MCF 10A (cell line): ENCODE data around the gene ECI1. TPM values are rescaled to one million over a fixed set of nuclear protein-coding genes. Genes with fewer than 3 reads are reported as not detected.

ENCODE experiments used
- BruUV-seq: library from RNA; stranded (reverse); fragments of 400-500 nt; replicated peaks from 2 replicates; lab custom pipeline; 2021; lab: Mats Ljungman, UMichigan
- CTCF ChIA-PET: fragments of 300-600 bp; sonication (Branson Sonifier 250); formaldehyde crosslinking; extraction: SDS; loops from one replicate; lab custom pipeline; 2021; ENCODE audit warnings: antibody characterized with exemption, inconsistent platforms; lab: Yijun Ruan, JAX
- POLR2A ChIA-PET: fragments of 300-600, 350-650 bp; sonication (Branson Sonifier 250); formaldehyde crosslinking; extraction: SDS; loops from one replicate; lab custom pipeline; 2020; ENCODE audit warnings: antibody characterized with exemption, inconsistent platforms; lab: Yijun Ruan, JAX
- DNase-seq: peaks from one replicate; pipeline ENCODE4 v3.0.0-alpha.2; 2018; ENCODE audit not compliant: unreplicated experiment
- H3K27ac Mint-ChIP-seq: one replicate; pipeline ENCODE4 v1.8.0; 2022; ENCODE audit warnings: mild to moderate bottlenecking, low read depth, mixed read lengths; ENCODE audit not compliant: unreplicated experiment
- H3K27me3 Mint-ChIP-seq: one replicate; pipeline ENCODE4 v1.8.0; 2022; ENCODE audit warnings: mixed read lengths; ENCODE audit not compliant: insufficient read depth, unreplicated experiment
- H3K36me3 Mint-ChIP-seq: one replicate; pipeline ENCODE4 v1.8.0; 2022; ENCODE audit warnings: mild to moderate bottlenecking, moderate library complexity, mixed read lengths; ENCODE audit not compliant: insufficient read depth, unreplicated experiment
- H3K4me1 Mint-ChIP-seq: one replicate; pipeline ENCODE4 v1.8.0; 2022; ENCODE audit warnings: mixed read lengths; ENCODE audit not compliant: insufficient read depth, unreplicated experiment
- H3K4me3 Mint-ChIP-seq: one replicate; pipeline ENCODE4 v1.8.0; 2022; ENCODE audit warnings: mild to moderate bottlenecking, moderate library complexity, mixed read lengths; ENCODE audit not compliant: unreplicated experiment
- H3K9me3 Mint-ChIP-seq: one replicate; pipeline ENCODE4 v1.8.0; 2022; ENCODE audit warnings: mixed read lengths; ENCODE audit not compliant: unreplicated experiment
- intact Hi-C: fragments of 100-400 bp; cut with micrococcal nuclease; formaldehyde crosslinking; loops from 2 replicates; pipeline ENCODE4 v1.14.1; 2022
- total RNA-seq: library from RNA; stranded (reverse); gene quantifications from 2 replicates; pipeline ENCODE4 v1.2.3, GENCODE V29; 2022
- TF ChIP-seq, protein P1 (sequence below): fragments of 200-600 bp; IDR thresholded peaks from one replicate; pipeline ENCODE4 v1.8.0; 2022; ENCODE audit warnings: antibody characterized with exemption, mild to moderate bottlenecking; ENCODE audit not compliant: unreplicated experiment

Gene ECI1
- total RNA-seq, 1 experiment from 2014 or later = 115 TPM

DNA sequence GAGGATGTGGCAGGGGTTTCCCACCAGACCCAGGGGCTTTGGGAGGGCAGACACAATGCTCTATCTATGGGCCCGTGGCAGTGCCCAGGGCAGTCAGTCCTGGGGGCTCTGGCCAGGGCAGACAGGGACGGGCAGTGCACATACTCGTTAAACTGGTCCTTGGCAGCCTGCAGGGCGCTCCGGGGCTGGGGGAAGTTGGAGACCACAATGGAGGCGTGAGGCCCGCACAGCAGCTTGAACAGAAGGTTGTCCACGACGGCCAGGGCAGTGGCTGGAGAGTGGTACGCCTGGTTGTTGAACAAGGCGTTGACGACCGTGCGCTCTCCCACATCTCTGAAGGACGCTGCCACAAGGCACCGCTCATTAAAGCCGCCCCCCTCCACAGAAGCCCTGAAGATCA lies 35.2 kb upstream of the ECI1 start:
- TF ChIP-seq, protein P1, sequence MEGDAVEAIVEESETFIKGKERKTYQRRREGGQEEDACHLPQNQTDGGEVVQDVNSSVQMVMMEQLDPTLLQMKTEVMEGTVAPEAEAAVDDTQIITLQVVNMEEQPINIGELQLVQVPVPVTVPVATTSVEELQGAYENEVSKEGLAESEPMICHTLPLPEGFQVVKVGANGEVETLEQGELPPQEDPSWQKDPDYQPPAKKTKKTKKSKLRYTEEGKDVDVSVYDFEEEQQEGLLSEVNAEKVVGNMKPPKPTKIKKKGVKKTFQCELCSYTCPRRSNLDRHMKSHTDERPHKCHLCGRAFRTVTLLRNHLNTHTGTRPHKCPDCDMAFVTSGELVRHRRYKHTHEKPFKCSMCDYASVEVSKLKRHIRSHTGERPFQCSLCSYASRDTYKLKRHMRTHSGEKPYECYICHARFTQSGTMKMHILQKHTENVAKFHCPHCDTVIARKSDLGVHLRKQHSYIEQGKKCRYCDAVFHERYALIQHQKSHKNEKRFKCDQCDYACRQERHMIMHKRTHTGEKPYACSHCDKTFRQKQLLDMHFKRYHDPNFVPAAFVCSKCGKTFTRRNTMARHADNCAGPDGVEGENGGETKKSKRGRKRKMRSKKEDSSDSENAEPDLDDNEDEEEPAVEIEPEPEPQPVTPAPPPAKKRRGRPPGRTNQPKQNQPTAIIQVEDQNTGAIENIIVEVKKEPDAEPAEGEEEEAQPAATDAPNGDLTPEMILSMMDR = no peak
- H3K4me1 Mint-ChIP-seq = no peaks in the 10 kb centered on the region

GRCh38 chr16:2285731-2286191 lies 34.4 kb upstream of the ECI1 start:
- no peak overlapping the region for H3K4me3 Mint-ChIP-seq
- no peaks in the 10 kb centered on the region for H3K4me1 Mint-ChIP-seq
- no peak for DNase-seq
- POLR2A ChIA-PET = no interaction called here
- CTCF ChIA-PET = no interaction called here
- H3K9me3 Mint-ChIP-seq = no peaks in the 10 kb centered on the region
- BruUV-seq = no TSS peak
- H3K27me3 Mint-ChIP-seq = peaks cover 10% of the 10 kb centered on the region
- H3K36me3 Mint-ChIP-seq = peaks cover 4% of the 10 kb centered on the region
- intact Hi-C loops = no loop called here
- no peak overlapping the region for H3K27ac Mint-ChIP-seq
- TF ChIP-seq, protein P1 = no peak

More for the DNA sequence above, 35.2 kb upstream of the ECI1 start:
- ChIA-PET CTCF (interaction anchor here (0.7 kb wide), 1 partner anchor 80 kb away, joined by 3 read pairs; no protein-coding TSS in a partner anchor), POLR2A (no interaction called here)
- DNase-seq = no peak
- no TSS peak for BruUV-seq
- Mint-ChIP-seq H3K9me3 (no peaks in the 10 kb centered on the region), H3K36me3 (no peaks in the 10 kb centered on the region), H3K27ac (no peak overlapping the region), H3K4me3 (no peak overlapping the region), H3K27me3 (peaks cover 2% of the 10 kb centered on the region)
- intact Hi-C loops = no loop called here

- TF ChIP-seq, protein P1 = no peak
- peaks cover 18% of the 10 kb centered on the region for H3K27me3 Mint-ChIP-seq
- no peak for DNase-seq
- H3K27ac Mint-ChIP-seq = no peak overlapping the region
- no TSS peak for BruUV-seq
- no peak overlapping the region for H3K4me3 Mint-ChIP-seq
- H3K9me3 Mint-ChIP-seq = no peaks in the 10 kb centered on the region
- peaks cover 6% of the 10 kb centered on the region for H3K36me3 Mint-ChIP-seq
- ChIA-PET CTCF (no interaction called here), POLR2A (no interaction called here)
- intact Hi-C loops = no loop called here
- H3K4me1 Mint-ChIP-seq = no peaks in the 10 kb centered on the region
Measured at GRCh38 chr16:2284797-2285576, 33.6 kb upstream of the ECI1 start.

- CTCF ChIA-PET = no interaction called here
- H3K27me3 Mint-ChIP-seq = peaks cover 23% of the 10 kb centered on the region
- intact Hi-C loops = no loop called here
- no peaks in the 10 kb centered on the region for H3K9me3 Mint-ChIP-seq
- peaks cover 6% of the 10 kb centered on the region for H3K36me3 Mint-ChIP-seq
- no peak for DNase-seq
- POLR2A ChIA-PET = no interaction called here
- no TSS peak for BruUV-seq
- no peaks in the 10 kb centered on the region for H3K4me1 Mint-ChIP-seq
- TF ChIP-seq, protein P1 = no peak
- no peak overlapping the region for H3K27ac Mint-ChIP-seq
- no peak overlapping the region for H3K4me3 Mint-ChIP-seq
Measured at GRCh38 chr16:2284001-2284770, 32.8 kb upstream of the ECI1 start.
